GM21367 (cell line): ENCODE measurements around the gene UTP4.

Experiments used
- ATAC-seq: cut with Tn5 transposase; IDR thresholded peaks from one replicate; pipeline ENCODE4 v1.9.1; 2021; ENCODE audit not compliant: unreplicated experiment

The UTP4 gene

GRCh38 chr16:69132424-69133252 is at the start of gene UTP4, which contains the start of gene CHTF8:
Gene UTP4, plus strand, starts transcription at chr16:69132649. Its CDS starts 811 bp downstream, at chr16:69133460.
Gene CHTF8, minus strand, starts transcription at chr16:69132588. Its CDS starts 11,130 bp downstream, at chr16:69121458.
- ATAC-seq, result peak; percentile 71

- ATAC-seq, result no peak
These were observed 49.0 kb upstream of the UTP4 start for GRCh38 chr16:69083306-69083941.

GRCh38 chr16:69084289-69084688 is 48.2 kb upstream of the UTP4 start:
- ATAC-seq, result no peak

- no peak for ATAC-seq
These were observed 47.3 kb upstream of the UTP4 start for GRCh38 chr16:69085032-69085695.

- ATAC-seq, result no peak
These were observed 45.3 kb upstream of the UTP4 start for GRCh38 chr16:69087161-69087581.

- ATAC-seq, result no peak
These were observed 43.8 kb upstream of the UTP4 start for GRCh38 chr16:69088684-69089083.

- ATAC-seq, result no peak
These were observed 43.1 kb upstream of the UTP4 start for GRCh38 chr16:69089091-69089910.

- no peak for ATAC-seq
These were observed 38.5 kb upstream of the UTP4 start for GRCh38 chr16:69093974-69094373.

- ATAC-seq, result no peak
These were observed 37.9 kb upstream of the UTP4 start for GRCh38 chr16:69094501-69094900.

GRCh38 chr16:69095193-69095592 is 37.3 kb upstream of the UTP4 start:
- no peak for ATAC-seq

- ATAC-seq, result no peak
These were observed 32.3 kb upstream of the UTP4 start for GRCh38 chr16:69100071-69100691.

GRCh38 chr16:69105501-69106361 is 26.7 kb upstream of the UTP4 start, which contains the start of gene HAS3:
Gene HAS3, plus strand, starts transcription at chr16:69105653. Its CDS starts 3,743 bp downstream, at chr16:69109396.
- ATAC-seq, result no peak

GRCh38 chr16:69106491-69107315 is 25.7 kb upstream of the UTP4 start:
- ATAC-seq, result no peak

GRCh38 chr16:69107316-69107962 is 25.0 kb upstream of the UTP4 start:
- no peak for ATAC-seq

GRCh38 chr16:69108064-69108904 is 24.2 kb upstream of the UTP4 start:
- no peak for ATAC-seq

GRCh38 chr16:69108905-69109252 is 23.6 kb upstream of the UTP4 start:
- ATAC-seq, result no peak
